ENCODE results near the gene SH2D2A. TPM values are rescaled to one million over a fixed set of nuclear protein-coding genes. Genes with fewer than 3 reads are reported as not detected.

The SH2D2A gene
- total and polyA plus RNA-seq, 9 of the 15 experiments (the other 6 are each of a cell fraction or from before 2014, with no cell fraction given), result 0.89 to 33.6 (median 6.9) TPM

DNA sequence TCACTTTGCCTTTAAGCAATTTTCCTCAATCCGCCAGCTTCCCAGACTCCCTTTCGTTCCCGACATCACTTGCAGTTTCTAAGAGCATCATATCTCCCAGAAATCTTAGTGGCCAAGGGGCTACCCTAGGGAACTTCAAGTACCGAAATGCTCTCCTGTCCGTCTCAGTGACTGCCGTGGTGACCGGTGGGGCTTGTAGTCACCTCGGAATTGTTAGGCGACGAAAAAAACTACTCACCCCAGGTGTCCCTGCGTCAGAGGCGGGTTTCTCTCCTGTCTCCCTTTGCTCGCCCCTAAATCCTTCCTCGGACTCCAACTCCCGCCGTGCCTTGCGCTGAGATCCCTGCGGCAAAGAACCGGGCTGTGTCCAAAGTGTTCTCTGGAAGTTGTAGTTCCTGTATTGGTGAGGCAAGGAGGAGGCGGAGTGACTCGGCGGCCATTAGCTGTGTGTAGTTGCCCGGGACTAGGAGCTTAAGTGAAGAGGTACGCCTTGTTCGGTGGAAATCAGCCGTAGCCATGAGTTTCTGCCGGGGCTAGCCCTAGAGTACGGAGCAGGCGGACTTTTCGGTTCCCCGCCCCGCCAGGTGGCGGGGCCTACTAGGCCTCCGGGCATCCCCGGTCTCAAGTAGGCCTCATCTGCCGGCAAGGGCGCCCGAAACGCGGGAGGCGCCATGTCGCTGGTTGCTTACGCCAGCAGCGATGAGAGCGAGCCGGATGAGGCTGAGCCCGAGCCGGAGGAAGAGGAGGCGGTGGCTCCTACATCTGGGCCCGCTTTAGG is 49.4 kb downstream of the SH2D2A start, which contains the start of gene PRCC (continued):
- TF ChIP-seq RUNX1 (IDR thresholded peaks at IDR 0.05; ENCODE audit: low read depth) (no peak), ETV1 (tag; conservative IDR thresholded peaks at IDR 0.05; ENCODE audit: low read depth) (no peak), CSDE1 (IDR thresholded peaks at IDR 0.05) (no peak), TBL1XR1 (IDR thresholded peaks at IDR 0.05; ENCODE audit: low read length in 2 of 2) (peak; percentile 59 to 72), ZNF12 (CRISPR knock-in tag; IDR thresholded peaks at IDR 0.05) (peak; percentile 84; the same call in 1 of the 2 replicates), ESRRA (IDR thresholded peaks at IDR 0.05; ENCODE audit: borderline replicate concordance, low read depth) (0 out of 2 replicates have a peak, but pooled peaks have one; percentile 52), FOXP1 (CRISPR knock-in tag; IDR thresholded peaks at IDR 0.05) (peak; percentile 95), SMAD1 (IDR thresholded peaks at IDR 0.05; ENCODE audit: low read depth, low read length, partially characterized antibody) (no peak), ZC3H11A (IDR thresholded peaks at IDR 0.05; ENCODE audit: low read depth, low read length) (peak; percentile 73; the same call in 1 of the 2 replicates), NR4A1 (CRISPR knock-in tag; IDR thresholded peaks at IDR 0.05) (no peak), NR4A1 (tag; IDR thresholded peaks at IDR 0.05) (peak; percentile 78), ZNF174 (CRISPR knock-in tag; IDR thresholded peaks at IDR 0.05) (no peak), ZNF507 (tag; conservative IDR thresholded peaks at IDR 0.05) (no peak), ERF (CRISPR knock-in tag; IDR thresholded peaks at IDR 0.05) (no peak), XRCC5 (IDR thresholded peaks at IDR 0.05; ENCODE audit: low read depth, low read length) (no peak; the same call in 1 of the 2 replicates), ZNF175 (CRISPR knock-in tag; IDR thresholded peaks at IDR 0.05; ENCODE audit: low read depth) (peak; percentile 96; the same call in 1 of the 2 replicates)
- TF ChIP-seq, protein P1, sequence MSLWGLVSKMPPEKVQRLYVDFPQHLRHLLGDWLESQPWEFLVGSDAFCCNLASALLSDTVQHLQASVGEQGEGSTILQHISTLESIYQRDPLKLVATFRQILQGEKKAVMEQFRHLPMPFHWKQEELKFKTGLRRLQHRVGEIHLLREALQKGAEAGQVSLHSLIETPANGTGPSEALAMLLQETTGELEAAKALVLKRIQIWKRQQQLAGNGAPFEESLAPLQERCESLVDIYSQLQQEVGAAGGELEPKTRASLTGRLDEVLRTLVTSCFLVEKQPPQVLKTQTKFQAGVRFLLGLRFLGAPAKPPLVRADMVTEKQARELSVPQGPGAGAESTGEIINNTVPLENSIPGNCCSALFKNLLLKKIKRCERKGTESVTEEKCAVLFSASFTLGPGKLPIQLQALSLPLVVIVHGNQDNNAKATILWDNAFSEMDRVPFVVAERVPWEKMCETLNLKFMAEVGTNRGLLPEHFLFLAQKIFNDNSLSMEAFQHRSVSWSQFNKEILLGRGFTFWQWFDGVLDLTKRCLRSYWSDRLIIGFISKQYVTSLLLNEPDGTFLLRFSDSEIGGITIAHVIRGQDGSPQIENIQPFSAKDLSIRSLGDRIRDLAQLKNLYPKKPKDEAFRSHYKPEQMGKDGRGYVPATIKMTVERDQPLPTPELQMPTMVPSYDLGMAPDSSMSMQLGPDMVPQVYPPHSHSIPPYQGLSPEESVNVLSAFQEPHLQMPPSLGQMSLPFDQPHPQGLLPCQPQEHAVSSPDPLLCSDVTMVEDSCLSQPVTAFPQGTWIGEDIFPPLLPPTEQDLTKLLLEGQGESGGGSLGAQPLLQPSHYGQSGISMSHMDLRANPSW (CRISPR knock-in tag; IDR thresholded peaks at IDR 0.05), result 0 out of 2 replicates have a peak, but pooled peaks have one; percentile 48
- TF ChIP-seq, protein P2, sequence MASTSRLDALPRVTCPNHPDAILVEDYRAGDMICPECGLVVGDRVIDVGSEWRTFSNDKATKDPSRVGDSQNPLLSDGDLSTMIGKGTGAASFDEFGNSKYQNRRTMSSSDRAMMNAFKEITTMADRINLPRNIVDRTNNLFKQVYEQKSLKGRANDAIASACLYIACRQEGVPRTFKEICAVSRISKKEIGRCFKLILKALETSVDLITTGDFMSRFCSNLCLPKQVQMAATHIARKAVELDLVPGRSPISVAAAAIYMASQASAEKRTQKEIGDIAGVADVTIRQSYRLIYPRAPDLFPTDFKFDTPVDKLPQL (IDR thresholded peaks at IDR 0.05; ENCODE audit: extremely low read depth, insufficient read length), result no peak
- TF ChIP-seq, protein P3, sequence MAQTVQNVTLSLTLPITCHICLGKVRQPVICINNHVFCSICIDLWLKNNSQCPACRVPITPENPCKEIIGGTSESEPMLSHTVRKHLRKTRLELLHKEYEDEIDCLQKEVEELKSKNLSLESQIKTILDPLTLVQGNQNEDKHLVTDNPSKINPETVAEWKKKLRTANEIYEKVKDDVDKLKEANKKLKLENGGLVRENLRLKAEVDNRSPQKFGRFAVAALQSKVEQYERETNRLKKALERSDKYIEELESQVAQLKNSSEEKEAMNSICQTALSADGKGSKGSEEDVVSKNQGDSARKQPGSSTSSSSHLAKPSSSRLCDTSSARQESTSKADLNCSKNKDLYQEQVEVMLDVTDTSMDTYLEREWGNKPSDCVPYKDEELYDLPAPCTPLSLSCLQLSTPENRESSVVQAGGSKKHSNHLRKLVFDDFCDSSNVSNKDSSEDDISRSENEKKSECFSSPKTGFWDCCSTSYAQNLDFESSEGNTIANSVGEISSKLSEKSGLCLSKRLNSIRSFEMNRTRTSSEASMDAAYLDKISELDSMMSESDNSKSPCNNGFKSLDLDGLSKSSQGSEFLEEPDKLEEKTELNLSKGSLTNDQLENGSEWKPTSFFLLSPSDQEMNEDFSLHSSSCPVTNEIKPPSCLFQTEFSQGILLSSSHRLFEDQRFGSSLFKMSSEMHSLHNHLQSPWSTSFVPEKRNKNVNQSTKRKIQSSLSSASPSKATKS (CRISPR knock-in tag; IDR thresholded peaks at IDR 0.05), result no peak
- TF ChIP-seq, protein P4, sequence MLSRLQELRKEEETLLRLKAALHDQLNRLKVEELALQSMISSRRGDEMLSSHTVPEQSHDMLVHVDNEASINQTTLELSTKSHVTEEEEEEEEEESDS (CRISPR knock-in tag; IDR thresholded peaks at IDR 0.05), result no peak
- TF ChIP-seq, protein P5, sequence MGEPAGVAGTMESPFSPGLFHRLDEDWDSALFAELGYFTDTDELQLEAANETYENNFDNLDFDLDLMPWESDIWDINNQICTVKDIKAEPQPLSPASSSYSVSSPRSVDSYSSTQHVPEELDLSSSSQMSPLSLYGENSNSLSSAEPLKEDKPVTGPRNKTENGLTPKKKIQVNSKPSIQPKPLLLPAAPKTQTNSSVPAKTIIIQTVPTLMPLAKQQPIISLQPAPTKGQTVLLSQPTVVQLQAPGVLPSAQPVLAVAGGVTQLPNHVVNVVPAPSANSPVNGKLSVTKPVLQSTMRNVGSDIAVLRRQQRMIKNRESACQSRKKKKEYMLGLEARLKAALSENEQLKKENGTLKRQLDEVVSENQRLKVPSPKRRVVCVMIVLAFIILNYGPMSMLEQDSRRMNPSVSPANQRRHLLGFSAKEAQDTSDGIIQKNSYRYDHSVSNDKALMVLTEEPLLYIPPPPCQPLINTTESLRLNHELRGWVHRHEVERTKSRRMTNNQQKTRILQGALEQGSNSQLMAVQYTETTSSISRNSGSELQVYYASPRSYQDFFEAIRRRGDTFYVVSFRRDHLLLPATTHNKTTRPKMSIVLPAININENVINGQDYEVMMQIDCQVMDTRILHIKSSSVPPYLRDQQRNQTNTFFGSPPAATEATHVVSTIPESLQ (CRISPR knock-in tag; IDR thresholded peaks at IDR 0.05), result peak; percentile 86; the same call in 1 of the 2 replicates

Data from K562 (cell line).